HEK293 (cell line): ENCODE results near the gene MED8.

ENCODE experiments used
- CTCF ChIA-PET: fragments of 350-600 bp; formaldehyde crosslinking; extraction: SDS; loops from one replicate; lab custom pipeline; 2021; ENCODE audit warnings: antibody characterized with exemption; lab: Yijun Ruan, JAX
- POLR2A ChIA-PET: fragments of 300-600 bp; formaldehyde crosslinking; extraction: SDS; loops from one replicate; lab custom pipeline; 2020; ENCODE audit warnings: antibody characterized with exemption, inconsistent platforms; lab: Yijun Ruan, JAX
- H3K27ac ChIP-seq: fragments of 200-500 bp; sonication (Bioruptor generic); 2 replicates; pipeline ENCODE4 v1.5.1; 2014; ENCODE audit warnings: low read depth, low read length, control low read depth, inconsistent platforms; ENCODE audit errors: extremely low read depth
- H3K36me3 ChIP-seq, 2 experiments: fragments of 200-500 bp in 1 of 2; sonication (Bioruptor generic) in 1 of 2; 1 replicate in 1 of 2; 2 replicates in 1 of 2; pipeline ENCODE4 v1.5.1; 2014 to 2017; ENCODE audit warnings: inconsistent platforms in 2 of 2, low read length in 2 of 2; ENCODE audit not compliant: control insufficient read depth in 2 of 2, insufficient read depth in 1 of 2
- H3K4me1 ChIP-seq: fragments of 200-500 bp; sonication (Bioruptor generic); 2 replicates; pipeline ENCODE4 v1.5.1; 2014; ENCODE audit warnings: mild to moderate bottlenecking, low read length, inconsistent platforms; ENCODE audit not compliant: control insufficient read depth, insufficient read depth
- H3K4me3 ChIP-seq: 2 replicates; pipeline ENCODE4 v1.5.1; 2011; ENCODE audit warnings: low read depth, mild to moderate bottlenecking, control low read depth, low read length, moderate library complexity
- H3K9me3 ChIP-seq: fragments of 200-500 bp; sonication (Bioruptor generic); 2 replicates; pipeline ENCODE4 v1.5.1; 2014; ENCODE audit warnings: low read depth, low read length, inconsistent platforms; ENCODE audit not compliant: control insufficient read depth, insufficient read depth
- ZBTB21 ChIP-seq: fragments of 450-650 bp; formaldehyde crosslinking; IDR thresholded peaks from 2 replicates; pipeline ENCODE4 v1.5.1; 2017; ENCODE audit warnings: missing biosample characterization, missing genetic modification characterization
- ZIC2 ChIP-seq: fragments of 450-650 bp; formaldehyde crosslinking; IDR thresholded peaks from 2 replicates; pipeline ENCODE4 v1.5.1; 2016; ENCODE audit warnings: missing biosample characterization, missing genetic modification characterization
- ZNF146 ChIP-seq: fragments of 450-650 bp; formaldehyde crosslinking; IDR thresholded peaks from 2 replicates; pipeline ENCODE4 v1.5.1; 2016; ENCODE audit warnings: missing biosample characterization, missing genetic modification characterization
- ZNF280D ChIP-seq: fragments of 450-650 bp; formaldehyde crosslinking; IDR thresholded peaks from 2 replicates; pipeline ENCODE4 v1.5.1; 2016; ENCODE audit warnings: missing biosample characterization, missing genetic modification characterization
- ZNF416 ChIP-seq: fragments of 450-650 bp; formaldehyde crosslinking; IDR thresholded peaks from 2 replicates; pipeline ENCODE4 v1.5.1; 2016; ENCODE audit warnings: missing biosample characterization, missing genetic modification characterization
- ZNF510 ChIP-seq: fragments of 450-650 bp; formaldehyde crosslinking; IDR thresholded peaks from 2 replicates; pipeline ENCODE4 v1.5.1; 2018; ENCODE audit warnings: mild to moderate bottlenecking, missing genetic modification characterization, missing biosample characterization; ENCODE audit not compliant: insufficient replicate concordance
- ZNF558 ChIP-seq: fragments of 450-650 bp; formaldehyde crosslinking; IDR thresholded peaks from 2 replicates; pipeline ENCODE4 v1.5.1; 2016; ENCODE audit warnings: missing biosample characterization, missing genetic modification characterization
- ZNF561 ChIP-seq: fragments of 450-650 bp; IDR thresholded peaks from 2 replicates; pipeline ENCODE4 v1.5.1; 2018; ENCODE audit warnings: missing biosample characterization, missing genetic modification characterization, borderline replicate concordance
- ZNF654 ChIP-seq: fragments of 450-650 bp; formaldehyde crosslinking; IDR thresholded peaks from 2 replicates; pipeline ENCODE4 v1.5.1; 2016; ENCODE audit warnings: low read depth, missing biosample characterization, missing genetic modification characterization
- ZNF677 ChIP-seq: fragments of 450-650 bp; IDR thresholded peaks from 2 replicates; pipeline ENCODE4 v1.5.0; 2018; ENCODE audit warnings: missing biosample characterization, mild to moderate bottlenecking, missing genetic modification characterization, moderate library complexity
- ZNF701 ChIP-seq: fragments of 450-650 bp; formaldehyde crosslinking; IDR thresholded peaks from 2 replicates; pipeline ENCODE4 v1.5.1; 2016; ENCODE audit warnings: missing biosample characterization, missing genetic modification characterization
- TF ChIP-seq, protein P1 (sequence below): fragments of 450-650 bp; formaldehyde crosslinking; IDR thresholded peaks from 2 replicates; pipeline ENCODE4 v1.5.1; 2016; ENCODE audit warnings: missing biosample characterization, missing genetic modification characterization
- TF ChIP-seq, protein P2 (sequence below): fragments of 450-650 bp; formaldehyde crosslinking; IDR thresholded peaks from 2 replicates; pipeline ENCODE4 v1.5.1; 2016; ENCODE audit warnings: missing biosample characterization, missing genetic modification characterization
- TF ChIP-seq, protein P3 (sequence below): fragments of 450-650 bp; formaldehyde crosslinking; IDR thresholded peaks from 2 replicates; pipeline ENCODE4 v1.5.1; 2016; ENCODE audit warnings: missing biosample characterization, missing genetic modification characterization
- TF ChIP-seq, protein P4 (sequence below): fragments of 450-650 bp; formaldehyde crosslinking; IDR thresholded peaks from 2 replicates; pipeline ENCODE4 v1.5.1; 2017; ENCODE audit warnings: missing biosample characterization, missing genetic modification characterization

The MED8 gene

DNA sequence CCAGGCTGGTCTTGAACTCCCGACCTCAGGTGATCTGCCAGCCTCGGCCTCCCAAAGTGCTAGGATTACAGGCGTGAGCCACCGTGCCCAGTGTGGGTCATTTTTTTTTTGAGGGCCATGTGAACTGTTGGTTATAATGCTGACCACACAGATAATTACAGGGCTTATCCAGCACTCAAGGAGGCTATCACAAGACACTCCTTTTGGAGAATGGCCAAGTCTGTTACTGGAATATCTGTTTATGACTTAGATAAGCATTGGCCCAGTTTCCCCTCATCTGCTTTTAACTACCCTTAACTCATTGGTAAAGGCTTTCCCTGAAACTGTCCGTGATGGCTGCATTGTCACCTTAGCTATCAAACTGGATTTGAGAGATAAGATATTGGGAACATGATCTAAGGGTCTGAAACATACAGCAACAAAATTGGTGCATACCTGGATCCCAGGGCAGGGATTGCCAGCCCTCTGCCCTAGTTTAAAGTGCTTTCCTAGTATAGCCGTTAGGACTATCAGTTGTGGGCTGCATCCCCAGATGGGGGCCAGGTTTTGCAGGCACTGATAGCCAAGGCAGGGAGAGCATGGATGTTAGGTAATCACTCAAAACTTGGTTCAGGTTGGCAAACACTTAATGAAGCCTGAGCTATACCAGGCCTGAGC lies 15.7 kb upstream of the MED8 start (continued):
- TF ChIP-seq, protein P1, sequence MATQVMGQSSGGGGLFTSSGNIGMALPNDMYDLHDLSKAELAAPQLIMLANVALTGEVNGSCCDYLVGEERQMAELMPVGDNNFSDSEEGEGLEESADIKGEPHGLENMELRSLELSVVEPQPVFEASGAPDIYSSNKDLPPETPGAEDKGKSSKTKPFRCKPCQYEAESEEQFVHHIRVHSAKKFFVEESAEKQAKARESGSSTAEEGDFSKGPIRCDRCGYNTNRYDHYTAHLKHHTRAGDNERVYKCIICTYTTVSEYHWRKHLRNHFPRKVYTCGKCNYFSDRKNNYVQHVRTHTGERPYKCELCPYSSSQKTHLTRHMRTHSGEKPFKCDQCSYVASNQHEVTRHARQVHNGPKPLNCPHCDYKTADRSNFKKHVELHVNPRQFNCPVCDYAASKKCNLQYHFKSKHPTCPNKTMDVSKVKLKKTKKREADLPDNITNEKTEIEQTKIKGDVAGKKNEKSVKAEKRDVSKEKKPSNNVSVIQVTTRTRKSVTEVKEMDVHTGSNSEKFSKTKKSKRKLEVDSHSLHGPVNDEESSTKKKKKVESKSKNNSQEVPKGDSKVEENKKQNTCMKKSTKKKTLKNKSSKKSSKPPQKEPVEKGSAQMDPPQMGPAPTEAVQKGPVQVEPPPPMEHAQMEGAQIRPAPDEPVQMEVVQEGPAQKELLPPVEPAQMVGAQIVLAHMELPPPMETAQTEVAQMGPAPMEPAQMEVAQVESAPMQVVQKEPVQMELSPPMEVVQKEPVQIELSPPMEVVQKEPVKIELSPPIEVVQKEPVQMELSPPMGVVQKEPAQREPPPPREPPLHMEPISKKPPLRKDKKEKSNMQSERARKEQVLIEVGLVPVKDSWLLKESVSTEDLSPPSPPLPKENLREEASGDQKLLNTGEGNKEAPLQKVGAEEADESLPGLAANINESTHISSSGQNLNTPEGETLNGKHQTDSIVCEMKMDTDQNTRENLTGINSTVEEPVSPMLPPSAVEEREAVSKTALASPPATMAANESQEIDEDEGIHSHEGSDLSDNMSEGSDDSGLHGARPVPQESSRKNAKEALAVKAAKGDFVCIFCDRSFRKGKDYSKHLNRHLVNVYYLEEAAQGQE (tag by site-specific recombination), result no peak
- no peak for TF ChIP-seq ZBTB21
- TF ChIP-seq, protein P2, sequence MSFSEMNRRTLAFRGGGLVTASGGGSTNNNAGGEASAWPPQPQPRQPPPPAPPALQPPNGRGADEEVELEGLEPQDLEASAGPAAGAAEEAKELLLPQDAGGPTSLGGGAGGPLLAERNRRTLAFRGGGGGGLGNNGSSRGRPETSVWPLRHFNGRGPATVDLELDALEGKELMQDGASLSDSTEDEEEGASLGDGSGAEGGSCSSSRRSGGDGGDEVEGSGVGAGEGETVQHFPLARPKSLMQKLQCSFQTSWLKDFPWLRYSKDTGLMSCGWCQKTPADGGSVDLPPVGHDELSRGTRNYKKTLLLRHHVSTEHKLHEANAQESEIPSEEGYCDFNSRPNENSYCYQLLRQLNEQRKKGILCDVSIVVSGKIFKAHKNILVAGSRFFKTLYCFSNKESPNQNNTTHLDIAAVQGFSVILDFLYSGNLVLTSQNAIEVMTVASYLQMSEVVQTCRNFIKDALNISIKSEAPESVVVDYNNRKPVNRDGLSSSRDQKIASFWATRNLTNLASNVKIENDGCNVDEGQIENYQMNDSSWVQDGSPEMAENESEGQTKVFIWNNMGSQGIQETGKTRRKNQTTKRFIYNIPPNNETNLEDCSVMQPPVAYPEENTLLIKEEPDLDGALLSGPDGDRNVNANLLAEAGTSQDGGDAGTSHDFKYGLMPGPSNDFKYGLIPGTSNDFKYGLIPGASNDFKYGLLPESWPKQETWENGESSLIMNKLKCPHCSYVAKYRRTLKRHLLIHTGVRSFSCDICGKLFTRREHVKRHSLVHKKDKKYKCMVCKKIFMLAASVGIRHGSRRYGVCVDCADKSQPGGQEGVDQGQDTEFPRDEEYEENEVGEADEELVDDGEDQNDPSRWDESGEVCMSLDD (tag by site-specific recombination), result no peak

DNA sequence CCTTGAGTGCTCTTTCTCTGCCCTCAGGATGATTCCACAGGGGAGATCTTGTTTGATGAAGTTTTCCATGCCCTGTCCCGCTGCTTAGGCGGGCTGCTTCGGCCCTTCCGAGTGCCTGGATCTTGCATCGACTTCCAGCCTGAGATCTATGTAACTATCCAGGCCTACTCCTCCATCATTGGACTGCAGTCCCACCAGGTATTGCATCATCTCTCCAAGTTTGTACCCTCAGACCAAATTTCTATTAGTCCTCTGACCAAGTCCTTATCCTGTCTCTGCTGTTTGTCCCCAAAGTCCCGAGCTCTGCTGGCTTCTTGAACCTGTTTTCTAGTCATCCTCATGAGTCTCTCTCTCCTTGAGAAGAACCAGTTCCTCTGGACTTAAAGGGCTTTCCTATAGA lies 14.8 kb upstream of the MED8 start:
- Histone ChIP-seq H3K9me3 (no peaks in the 10 kb centered on the region), H3K36me3 (peaks cover 15 to 61% of the 10 kb centered on the region in 2 experiments), H3K4me3 (no peak overlapping the region), H3K27ac (no peak overlapping the region), H3K4me1 (no peaks in the 10 kb centered on the region)
- ChIA-PET CTCF (interaction anchor here (0.9 kb wide), 1 partner anchor 36 kb away, joined by 3 read pairs; no protein-coding TSS in a partner anchor), POLR2A (no interaction called here)
- TF ChIP-seq ZNF416 (no peak), ZNF561 (tag by site-specific recombination) (no peak), ZNF654 (tag by site-specific recombination) (no peak), ZNF701 (tag by site-specific recombination) (no peak), ZNF146 (tag by site-specific recombination) (no peak), ZNF558 (no peak), ZNF510 (tag by site-specific recombination) (no peak), ZNF280D (tag by site-specific recombination) (no peak), ZNF677 (tag by site-specific recombination) (no peak), ZIC2 (tag by site-specific recombination) (no peak)
- TF ChIP-seq, protein P3, sequence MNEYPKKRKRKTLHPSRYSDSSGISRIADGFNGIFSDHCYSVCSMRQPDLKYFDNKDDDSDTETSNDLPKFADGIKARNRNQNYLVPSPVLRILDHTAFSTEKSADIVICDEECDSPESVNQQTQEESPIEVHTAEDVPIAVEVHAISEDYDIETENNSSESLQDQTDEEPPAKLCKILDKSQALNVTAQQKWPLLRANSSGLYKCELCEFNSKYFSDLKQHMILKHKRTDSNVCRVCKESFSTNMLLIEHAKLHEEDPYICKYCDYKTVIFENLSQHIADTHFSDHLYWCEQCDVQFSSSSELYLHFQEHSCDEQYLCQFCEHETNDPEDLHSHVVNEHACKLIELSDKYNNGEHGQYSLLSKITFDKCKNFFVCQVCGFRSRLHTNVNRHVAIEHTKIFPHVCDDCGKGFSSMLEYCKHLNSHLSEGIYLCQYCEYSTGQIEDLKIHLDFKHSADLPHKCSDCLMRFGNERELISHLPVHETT (tag by site-specific recombination), result no peak
- TF ChIP-seq, protein P4, sequence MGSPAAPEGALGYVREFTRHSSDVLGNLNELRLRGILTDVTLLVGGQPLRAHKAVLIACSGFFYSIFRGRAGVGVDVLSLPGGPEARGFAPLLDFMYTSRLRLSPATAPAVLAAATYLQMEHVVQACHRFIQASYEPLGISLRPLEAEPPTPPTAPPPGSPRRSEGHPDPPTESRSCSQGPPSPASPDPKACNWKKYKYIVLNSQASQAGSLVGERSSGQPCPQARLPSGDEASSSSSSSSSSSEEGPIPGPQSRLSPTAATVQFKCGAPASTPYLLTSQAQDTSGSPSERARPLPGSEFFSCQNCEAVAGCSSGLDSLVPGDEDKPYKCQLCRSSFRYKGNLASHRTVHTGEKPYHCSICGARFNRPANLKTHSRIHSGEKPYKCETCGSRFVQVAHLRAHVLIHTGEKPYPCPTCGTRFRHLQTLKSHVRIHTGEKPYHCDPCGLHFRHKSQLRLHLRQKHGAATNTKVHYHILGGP (tag by site-specific recombination), result no peak
